GM23338 (cell line): ENCODE data around the gene TMEM117. TPM values are rescaled to one million over a fixed set of nuclear protein-coding genes. Genes with fewer than 3 reads are reported as not detected.
A peak's percentile ranks its signal among the peaks of the same experiment; 100 is the strongest.

Source experiments
- ATAC-seq: fragments of 200-7000 bp; cut with Tn5 transposase; 3 replicates; pipeline ENCODE4 v1.9.1; 2020
- DNase-seq: peaks from one replicate; pipeline ENCODE4 v3.0.0-alpha.2; 2015; ENCODE audit warnings: low spot score
- H2AFZ ChIP-seq: fragments of 200-600 bp; sonication (generic); 2 replicates; pipeline ENCODE4 v1.8.0; 2016; ENCODE audit warnings: antibody characterized with exemption, mild to moderate bottlenecking, moderate library complexity
- H3F3A ChIP-seq: fragments of 200-600 bp; sonication (generic); replicated peaks from 2 replicates; pipeline ENCODE4 v1.8.0; 2017; ENCODE audit warnings: antibody characterized with exemption, mixed run types, low read depth
- H3K27ac ChIP-seq: fragments of 200-600 bp; sonication (generic); 2 replicates; pipeline ENCODE4 v1.6.1; 2016; ENCODE audit warnings: low read depth
- H3K27me3 ChIP-seq: fragments of 200-600 bp; sonication (generic); 2 replicates; pipeline ENCODE4 v1.8.0; 2016; ENCODE audit warnings: mild to moderate bottlenecking, mixed run types, moderate library complexity; ENCODE audit not compliant: insufficient read depth
- H3K36me3 ChIP-seq: fragments of 200-600 bp; sonication (generic); 2 replicates; pipeline ENCODE4 v1.8.0; 2016; ENCODE audit warnings: mild to moderate bottlenecking; ENCODE audit not compliant: insufficient read depth
- H3K4me1 ChIP-seq: fragments of 200-600 bp; sonication (generic); 2 replicates; pipeline ENCODE4 v1.8.0; 2016; ENCODE audit warnings: mild to moderate bottlenecking, moderate library complexity; ENCODE audit not compliant: insufficient read depth
- H3K4me2 ChIP-seq: fragments of 200-600 bp; sonication (generic); 2 replicates; pipeline ENCODE4 v1.7.1; 2017; ENCODE audit warnings: mixed run types
- H3K4me3 ChIP-seq: fragments of 200-600 bp; sonication (generic); 2 replicates; pipeline ENCODE4 v1.6.1; 2016; ENCODE audit warnings: mixed run types
- H3K79me2 ChIP-seq: fragments of 200-600 bp; sonication (generic); replicated peaks from 2 replicates; pipeline ENCODE4 v1.8.0; 2017; ENCODE audit warnings: mild to moderate bottlenecking; ENCODE audit not compliant: insufficient read depth
- H3K9me2 ChIP-seq: fragments of 200-600 bp; sonication (generic); 2 replicates; pipeline ENCODE4 v1.8.0; 2017; ENCODE audit not compliant: insufficient read depth
- H4K20me1 ChIP-seq: fragments of 200-600 bp; sonication (generic); replicated peaks from 2 replicates; pipeline ENCODE4 v1.8.0; 2017; ENCODE audit warnings: mild to moderate bottlenecking; ENCODE audit not compliant: insufficient read depth
- H3K27ac Mint-ChIP-seq: 2 replicates; pipeline ENCODE4 v1.8.0; 2020; ENCODE audit warnings: inconsistent platforms, mild to moderate bottlenecking, moderate library complexity, mixed read lengths
- H3K27me3 Mint-ChIP-seq: 3 replicates; pipeline ENCODE4 v1.8.0; 2022; ENCODE audit warnings: low read depth, mild to moderate bottlenecking, moderate library complexity, mixed read lengths, inconsistent platforms; ENCODE audit not compliant: insufficient read depth, poor library complexity
- H3K36me3 Mint-ChIP-seq: 3 replicates; pipeline ENCODE4 v1.8.0; 2021; ENCODE audit warnings: low read depth, mild to moderate bottlenecking, inconsistent platforms, moderate library complexity, mixed read lengths
- H3K4me1 Mint-ChIP-seq: 3 replicates; pipeline ENCODE4 v1.8.0; 2020; ENCODE audit warnings: mild to moderate bottlenecking, inconsistent platforms, mixed read lengths
- H3K4me3 Mint-ChIP-seq: 3 replicates; pipeline ENCODE4 v1.8.0; 2021; ENCODE audit warnings: moderate library complexity, mild to moderate bottlenecking, inconsistent platforms, mixed read lengths
- H3K9me3 Mint-ChIP-seq: 3 replicates; pipeline ENCODE4 v1.8.0; 2020; ENCODE audit warnings: moderate library complexity, mild to moderate bottlenecking, inconsistent platforms, mixed read lengths
- CREB1 ChIP-seq: fragments of 250-450 bp; sonication (Bioruptor Pico); IDR thresholded peaks from 2 replicates; pipeline ENCODE4 v1.5.0; 2020; ENCODE audit warnings: low read depth, mild to moderate bottlenecking, moderate library complexity
- CTCF ChIP-seq, 2 experiments: fragments of 200-600 bp in 1 of 2; sonication (generic) in 1 of 2; conservative IDR thresholded peaks; 2 replicates each; pipeline versions ENCODE4 v1.5.1 to v1.6.1; 2016 to 2017; ENCODE audit warnings: antibody characterized with exemption in 2 of 2, low read depth in 2 of 2, mild to moderate bottlenecking in 2 of 2, moderate library complexity in 1 of 2
- EZH2 ChIP-seq: fragments of 200-600 bp; sonication (generic); IDR thresholded peaks from one replicate; pipeline ENCODE4 v1.8.0; 2017; ENCODE audit warnings: antibody characterized with exemption, mild to moderate bottlenecking, low read depth; ENCODE audit not compliant: unreplicated experiment
- EZH2phosphoT487 ChIP-seq: fragments of 200-600 bp; sonication (generic); IDR thresholded peaks from one replicate; pipeline ENCODE4 v1.8.1; 2018; ENCODE audit warnings: antibody characterized with exemption; ENCODE audit not compliant: unreplicated experiment
- JUNB ChIP-seq: IDR thresholded peaks from one replicate; pipeline ENCODE4 v1.6.1; 2016; ENCODE audit warnings: antibody characterized with exemption; ENCODE audit not compliant: unreplicated experiment
- NANOG ChIP-seq: IDR thresholded peaks from 2 replicates; pipeline ENCODE4 v1.6.1; 2016; ENCODE audit warnings: antibody characterized with exemption, borderline replicate concordance
- POLR2AphosphoS5 ChIP-seq: IDR thresholded peaks from 2 replicates; pipeline ENCODE4 v1.6.1; 2016; ENCODE audit warnings: antibody characterized with exemption, low read depth
- ZNF114 ChIP-seq: fragments of 250-450 bp; sonication (Bioruptor Pico); IDR thresholded peaks from 2 replicates; pipeline ENCODE4 v1.5.0; 2020; ENCODE audit warnings: mild to moderate bottlenecking, moderate library complexity
- ZNF331 ChIP-seq: fragments of 250-450 bp; sonication (Bioruptor Pico); IDR thresholded peaks from 2 replicates; pipeline ENCODE4 v1.5.0; 2020; ENCODE audit warnings: low read depth, mild to moderate bottlenecking, moderate library complexity
- polyA plus RNA-seq: library from polyadenylated mRNA; unstranded; fragments of >200 nt; fragmentation: Nextera tagmentation; extraction: Ambion mirVana; gene quantifications from 2 replicates; pipeline ENCODE4 v1.2.1, GENCODE V29; 2016
- total RNA-seq: library from RNA; depleted of rRNA; stranded (reverse); fragments of >200 nt; shearing (Covaris generic); gene quantifications from 2 replicates; pipeline ENCODE4 v1.2.3, GENCODE V29; 2014
- TF ChIP-seq, protein P1 (sequence below): IDR thresholded peaks from 2 replicates; pipeline ENCODE4 v1.6.1; 2016; ENCODE audit warnings: antibody characterized with exemption

The TMEM117 gene
- total and polyA plus RNA-seq, 2 experiments from 2014 or later: 0.94 to 1.6 TPM

DNA sequence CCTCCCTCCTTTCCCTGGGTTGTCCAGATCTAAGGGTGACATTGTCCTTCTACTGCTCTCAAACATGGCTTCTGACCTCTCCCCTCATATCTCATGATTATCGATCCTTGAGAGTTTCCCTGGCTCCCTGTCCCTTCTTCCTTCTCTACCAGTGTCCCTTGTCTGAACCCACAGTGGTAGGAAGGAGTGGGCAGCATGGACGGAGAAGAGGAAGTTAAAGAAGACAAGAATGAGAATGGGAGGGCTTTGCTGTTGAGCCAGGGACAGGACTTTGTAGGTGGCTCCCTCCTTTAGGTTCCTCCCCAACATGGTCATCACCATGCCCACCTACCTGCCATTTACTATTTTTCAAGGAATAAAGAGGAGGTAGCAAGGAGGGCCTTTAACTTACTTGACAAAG is 166.7 kb downstream of the TMEM117 start:
- Histone ChIP-seq H3K79me2 (no peaks in the 10 kb centered on the region), H3K4me3 (no peak overlapping the region), H3K9me2 (peaks cover 6% of the 10 kb centered on the region), H3F3A (no peaks in the 10 kb centered on the region), H3K27me3 (no peaks in the 10 kb centered on the region), H3K27ac (no peak overlapping the region), H3K4me1 (no peaks in the 10 kb centered on the region), H3K4me2 (no peak overlapping the region), H2AFZ (no peak overlapping the region), H4K20me1 (no peaks in the 10 kb centered on the region), H3K36me3 (no peaks in the 10 kb centered on the region)
- ATAC-seq (no peak), DNase-seq (no peak)
- Mint-ChIP-seq H3K4me1 (no peaks in the 10 kb centered on the region), H3K27me3 (peaks cover 4% of the 10 kb centered on the region), H3K27ac (no peak overlapping the region), H3K9me3 (peaks cover under 1% of the 10 kb centered on the region), H3K36me3 (no peaks in the 10 kb centered on the region; the same call in 2 of the 3 replicates), H3K4me3 (no peak overlapping the region)
- no peak for TF ChIP-seq JUNB

DNA sequence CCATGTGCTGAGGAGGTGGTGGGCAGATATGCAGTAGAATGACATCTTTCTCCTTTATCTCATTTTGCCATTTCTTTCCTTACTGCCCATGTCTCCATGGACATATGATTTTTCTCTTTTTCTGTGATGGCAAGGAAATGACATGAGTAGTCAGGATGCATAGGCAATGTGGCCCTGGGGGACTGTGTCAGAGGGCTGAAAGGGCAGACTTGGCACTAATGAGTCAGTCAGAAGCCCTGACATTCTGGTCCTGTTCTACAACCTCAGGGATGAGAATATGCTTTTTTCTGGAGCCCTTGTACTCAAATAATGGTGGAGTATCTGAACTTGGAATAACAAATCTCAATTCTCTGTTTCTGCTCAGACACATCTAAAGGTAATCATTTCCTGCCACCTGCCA is 167.8 kb downstream of the TMEM117 start:
- no peak overlapping the region for H3K27ac ChIP-seq
- peaks cover 4% of the 10 kb centered on the region for H3K27me3 Mint-ChIP-seq
- no peak overlapping the region for H3K27ac Mint-ChIP-seq
- H3K4me3 ChIP-seq: no peak overlapping the region
- H2AFZ ChIP-seq: no peak overlapping the region
- peaks cover 6% of the 10 kb centered on the region for H3K9me2 ChIP-seq
- H3K79me2 ChIP-seq: no peaks in the 10 kb centered on the region
- H3K36me3 Mint-ChIP-seq: peaks cover 3% of the 10 kb centered on the region; the same call in 1 of the 3 replicates
- DNase-seq (no peak), ATAC-seq (no peak)
- H3K4me3 Mint-ChIP-seq: no peak overlapping the region
- no peaks in the 10 kb centered on the region for H4K20me1 ChIP-seq
- peaks cover 11% of the 10 kb centered on the region for H3K9me3 Mint-ChIP-seq
- H3K4me2 ChIP-seq: no peak overlapping the region
- no peaks in the 10 kb centered on the region for H3K27me3 ChIP-seq
- no peaks in the 10 kb centered on the region for H3K4me1 ChIP-seq
- H3F3A ChIP-seq: no peaks in the 10 kb centered on the region
- H3K4me1 Mint-ChIP-seq: no peaks in the 10 kb centered on the region
- TF ChIP-seq, protein P1, sequence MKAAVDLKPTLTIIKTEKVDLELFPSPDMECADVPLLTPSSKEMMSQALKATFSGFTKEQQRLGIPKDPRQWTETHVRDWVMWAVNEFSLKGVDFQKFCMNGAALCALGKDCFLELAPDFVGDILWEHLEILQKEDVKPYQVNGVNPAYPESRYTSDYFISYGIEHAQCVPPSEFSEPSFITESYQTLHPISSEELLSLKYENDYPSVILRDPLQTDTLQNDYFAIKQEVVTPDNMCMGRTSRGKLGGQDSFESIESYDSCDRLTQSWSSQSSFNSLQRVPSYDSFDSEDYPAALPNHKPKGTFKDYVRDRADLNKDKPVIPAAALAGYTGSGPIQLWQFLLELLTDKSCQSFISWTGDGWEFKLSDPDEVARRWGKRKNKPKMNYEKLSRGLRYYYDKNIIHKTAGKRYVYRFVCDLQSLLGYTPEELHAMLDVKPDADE: no peak
- TF ChIP-seq ZNF114 (no peak), EZH2 (no peak), CREB1 (CRISPR knock-in tag) (no peak), POLR2AphosphoS5 (no peak), EZH2phosphoT487 (no peak), NANOG (no peak), JUNB (no peak)
- no peaks in the 10 kb centered on the region for H3K36me3 ChIP-seq

- no peaks in the 10 kb centered on the region for H3K27me3 ChIP-seq
- Mint-ChIP-seq H3K9me3 (peaks cover under 1% of the 10 kb centered on the region; the same call in 2 of the 3 replicates), H3K27me3 (peaks cover 3% of the 10 kb centered on the region), H3K36me3 (peaks cover under 1% of the 10 kb centered on the region; the same call in 1 of the 3 replicates), H3K4me3 (no peak overlapping the region), H3K27ac (no peak overlapping the region), H3K4me1 (peaks cover 16% of the 10 kb centered on the region)
- H3K27ac ChIP-seq: no peak overlapping the region
- no peaks in the 10 kb centered on the region for H3K9me2 ChIP-seq
- peak; percentile 61 to 71 for TF ChIP-seq CTCF (conservative IDR thresholded peaks at IDR 0.05; ENCODE audit: low read depth in 2 of 2)
- no peak for TF ChIP-seq NANOG
- TF ChIP-seq ZNF331 (CRISPR knock-in tag): no peak
- no peak overlapping the region for H3K4me2 ChIP-seq
- ATAC-seq: peak; percentile 59
- no peaks in the 10 kb centered on the region for H3K36me3 ChIP-seq
- peak; percentile 66 for DNase-seq
- no peaks in the 10 kb centered on the region for H3K79me2 ChIP-seq
- H2AFZ ChIP-seq: no peak overlapping the region
- no peaks in the 10 kb centered on the region for H4K20me1 ChIP-seq
- H3F3A ChIP-seq: no peaks in the 10 kb centered on the region
- no peak overlapping the region for H3K4me3 ChIP-seq
- no peaks in the 10 kb centered on the region; the same call in 1 of the 2 replicates for H3K4me1 ChIP-seq
Observed at GRCh38 chr12:44015333-44015941, 179.6 kb downstream of the TMEM117 start.
